HG02943 (cell line): ENCODE measurements around the gene CDT1.
"Not testable (repeated sequence)": the region's sequence is repeated elsewhere in the genome, so short reads cannot be mapped to it uniquely, and the experiment has no call there.

Experiments
- ATAC-seq: cut with Tn5 transposase; IDR thresholded peaks from one replicate; pipeline ENCODE4 v1.9.1; 2021; ENCODE audit warnings: mild to moderate bottlenecking, low read depth, moderate library complexity; ENCODE audit not compliant: unreplicated experiment

CDT1 gene

GRCh38 chr16:88815901-88816589 is 12.5 kb downstream of the CDT1 start:
- no peak for ATAC-seq

- ATAC-seq, result no peak
These were observed 13.3 kb downstream of the CDT1 start for GRCh38 chr16:88816736-88817535.

- ATAC-seq, result no peak
These were observed 14.4 kb downstream of the CDT1 start for GRCh38 chr16:88817785-88818574.

GRCh38 chr16:88818575-88818874 is 14.9 kb downstream of the CDT1 start:
- no peak for ATAC-seq

GRCh38 chr16:88819126-88819525 is 15.5 kb downstream of the CDT1 start:
- no peak for ATAC-seq

- ATAC-seq, result no peak
These were observed 16.9 kb downstream of the CDT1 start for GRCh38 chr16:88820385-88821025.

- ATAC-seq, result no peak
These were observed 17.7 kb downstream of the CDT1 start for GRCh38 chr16:88821168-88821850.

- ATAC-seq, result no peak
These were observed 18.9 kb downstream of the CDT1 start for GRCh38 chr16:88822281-88823040.

GRCh38 chr16:88823646-88824045 is 20.1 kb downstream of the CDT1 start:
- not testable (repeated sequence) for ATAC-seq

GRCh38 chr16:88824256-88825077 is 20.9 kb downstream of the CDT1 start:
- no peak for ATAC-seq

- no peak for ATAC-seq
These were observed 21.6 kb downstream of the CDT1 start for GRCh38 chr16:88825146-88825545.

GRCh38 chr16:88826070-88826840 is 22.7 kb downstream of the CDT1 start:
- ATAC-seq, result no peak

GRCh38 chr16:88827727-88828126 is 24.1 kb downstream of the CDT1 start:
- no peak for ATAC-seq

GRCh38 chr16:88828711-88829110 is 25.1 kb downstream of the CDT1 start:
- ATAC-seq, result no peak

- ATAC-seq, result no peak
These were observed 26.7 kb downstream of the CDT1 start for GRCh38 chr16:88830258-88830657.

- no peak for ATAC-seq
These were observed 27.2 kb downstream of the CDT1 start for GRCh38 chr16:88830783-88831182.

- ATAC-seq, result no peak
These were observed 28.2 kb downstream of the CDT1 start for GRCh38 chr16:88831838-88832237.

- no peak for ATAC-seq
These were observed 29.5 kb downstream of the CDT1 start for GRCh38 chr16:88833086-88833485.
